Measurements from ENCODE around the gene SMPD3.

- TF ChIP-seq CTCF (conservative IDR thresholded peaks at IDR 0.05; ENCODE audit: low read depth in 2 of 2): no peak
- TF ChIP-seq POLR2AphosphoS5 (IDR thresholded peaks at IDR 0.05; ENCODE audit: low read depth): no peak
- TF ChIP-seq, protein P1, sequence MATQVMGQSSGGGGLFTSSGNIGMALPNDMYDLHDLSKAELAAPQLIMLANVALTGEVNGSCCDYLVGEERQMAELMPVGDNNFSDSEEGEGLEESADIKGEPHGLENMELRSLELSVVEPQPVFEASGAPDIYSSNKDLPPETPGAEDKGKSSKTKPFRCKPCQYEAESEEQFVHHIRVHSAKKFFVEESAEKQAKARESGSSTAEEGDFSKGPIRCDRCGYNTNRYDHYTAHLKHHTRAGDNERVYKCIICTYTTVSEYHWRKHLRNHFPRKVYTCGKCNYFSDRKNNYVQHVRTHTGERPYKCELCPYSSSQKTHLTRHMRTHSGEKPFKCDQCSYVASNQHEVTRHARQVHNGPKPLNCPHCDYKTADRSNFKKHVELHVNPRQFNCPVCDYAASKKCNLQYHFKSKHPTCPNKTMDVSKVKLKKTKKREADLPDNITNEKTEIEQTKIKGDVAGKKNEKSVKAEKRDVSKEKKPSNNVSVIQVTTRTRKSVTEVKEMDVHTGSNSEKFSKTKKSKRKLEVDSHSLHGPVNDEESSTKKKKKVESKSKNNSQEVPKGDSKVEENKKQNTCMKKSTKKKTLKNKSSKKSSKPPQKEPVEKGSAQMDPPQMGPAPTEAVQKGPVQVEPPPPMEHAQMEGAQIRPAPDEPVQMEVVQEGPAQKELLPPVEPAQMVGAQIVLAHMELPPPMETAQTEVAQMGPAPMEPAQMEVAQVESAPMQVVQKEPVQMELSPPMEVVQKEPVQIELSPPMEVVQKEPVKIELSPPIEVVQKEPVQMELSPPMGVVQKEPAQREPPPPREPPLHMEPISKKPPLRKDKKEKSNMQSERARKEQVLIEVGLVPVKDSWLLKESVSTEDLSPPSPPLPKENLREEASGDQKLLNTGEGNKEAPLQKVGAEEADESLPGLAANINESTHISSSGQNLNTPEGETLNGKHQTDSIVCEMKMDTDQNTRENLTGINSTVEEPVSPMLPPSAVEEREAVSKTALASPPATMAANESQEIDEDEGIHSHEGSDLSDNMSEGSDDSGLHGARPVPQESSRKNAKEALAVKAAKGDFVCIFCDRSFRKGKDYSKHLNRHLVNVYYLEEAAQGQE (IDR thresholded peaks at IDR 0.05; ENCODE audit: unreplicated experiment): no peak
- TF ChIP-seq EZH2phosphoT487 (IDR thresholded peaks at IDR 0.05; ENCODE audit: unreplicated experiment): no peak
Measured at GRCh38 chr16:68402748-68403040, 45.6 kb downstream of the SMPD3 start.
